HG03066 (cell line): ENCODE measurements around the gene HPCA.

Source experiments
- ATAC-seq: cut with Tn5 transposase; IDR thresholded peaks from one replicate; pipeline ENCODE4 v1.9.1; 2021; ENCODE audit warnings: low read depth; ENCODE audit not compliant: unreplicated experiment

The HPCA gene

GRCh38 chr1:32928285-32928684 lies 42.0 kb downstream of the HPCA start:
- ATAC-seq = no peak

- ATAC-seq = no peak
Observed at GRCh38 chr1:32928715-32929114, 42.4 kb downstream of the HPCA start.

DNA sequence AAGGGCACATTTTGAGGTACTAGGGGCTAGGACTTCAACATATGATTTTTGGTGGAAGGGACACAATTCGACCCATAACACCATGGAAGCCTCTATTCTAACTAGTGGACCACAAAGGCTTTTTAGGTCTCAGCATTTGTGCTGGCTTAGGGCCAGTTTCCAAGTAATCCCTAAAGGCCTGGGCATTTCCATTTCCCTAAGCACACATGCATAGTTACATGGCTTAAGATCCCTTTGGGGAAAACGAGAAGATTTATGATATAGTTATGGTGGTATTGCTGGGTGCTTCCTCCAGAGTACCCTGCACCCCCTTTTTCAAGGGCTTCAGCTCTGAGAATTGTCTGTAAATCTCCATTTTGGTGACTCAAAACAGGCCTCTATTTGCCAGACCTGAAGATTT lies 43.1 kb downstream of the HPCA start:
- no peak for ATAC-seq

GRCh38 chr1:32931760-32932159 lies 45.5 kb downstream of the HPCA start:
- ATAC-seq = no peak

DNA sequence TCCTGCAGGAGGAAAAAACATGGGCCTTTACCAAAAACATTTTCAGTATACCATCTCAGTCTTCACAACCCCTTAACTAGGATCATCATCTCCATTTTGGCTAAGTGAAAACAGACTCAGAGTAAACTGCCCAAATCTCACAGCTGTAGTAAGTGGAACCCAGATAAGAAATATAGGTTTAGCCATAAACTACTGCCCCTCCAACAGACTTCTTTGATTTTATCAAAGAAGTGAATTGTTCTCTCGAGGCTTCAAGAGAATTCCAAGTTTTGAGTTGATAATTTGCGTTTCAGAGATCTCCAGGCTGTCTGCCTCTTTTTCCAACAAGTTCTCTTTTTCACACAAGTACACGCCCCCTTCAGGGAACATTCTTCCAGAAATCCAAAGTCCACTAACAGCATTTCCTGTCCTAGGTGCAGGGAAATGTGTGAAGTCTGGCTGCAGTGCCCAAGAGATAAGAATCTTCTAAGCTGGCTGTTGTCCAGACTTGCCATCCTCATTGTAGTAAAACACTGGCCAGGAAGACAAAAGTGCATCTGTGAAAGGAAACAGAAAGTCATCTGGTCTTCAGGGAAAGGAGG lies 47.5 kb downstream of the HPCA start:
- no peak for ATAC-seq

DNA sequence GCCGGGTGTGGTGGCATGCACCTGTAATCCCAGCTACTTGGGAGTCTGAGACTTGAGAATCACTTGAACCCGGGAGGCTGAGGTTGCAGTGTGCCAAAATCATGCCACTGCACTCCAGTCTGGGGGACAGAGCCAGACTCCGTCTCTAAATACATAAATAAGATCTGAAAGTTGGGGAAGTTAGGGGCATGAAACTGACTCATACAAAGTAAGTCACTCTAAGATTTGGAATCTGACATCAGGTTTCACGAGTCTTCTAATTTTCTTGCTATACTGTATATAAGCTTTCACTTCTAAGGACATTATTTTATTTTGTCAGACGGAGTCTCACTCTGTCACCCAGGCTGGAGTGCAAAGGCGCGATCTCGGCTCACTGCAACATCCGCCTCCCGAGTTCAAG lies 48.2 kb downstream of the HPCA start:
- ATAC-seq = no peak

DNA sequence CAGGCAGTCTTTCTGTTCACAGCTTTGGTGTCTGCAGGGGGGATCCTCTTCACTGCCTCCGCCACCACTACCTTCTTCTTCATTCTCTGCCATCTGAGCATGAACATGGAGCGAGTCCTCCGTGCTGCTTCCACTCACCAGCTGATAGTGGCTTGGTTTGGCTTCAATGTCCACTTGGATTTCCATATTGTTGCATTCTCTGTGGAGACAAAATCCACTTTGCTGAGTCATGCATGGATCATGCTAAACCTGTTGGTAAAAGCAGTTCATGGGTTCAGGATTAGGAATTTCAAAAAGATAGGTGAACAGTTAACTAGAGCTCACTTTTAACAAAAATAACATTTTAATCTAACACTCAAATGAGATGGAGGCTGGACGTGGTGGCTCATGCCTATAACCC lies 50.8 kb downstream of the HPCA start:
- ATAC-seq = no peak

- ATAC-seq = no peak
Observed at GRCh38 chr1:32939655-32940371, 53.5 kb downstream of the HPCA start.

DNA sequence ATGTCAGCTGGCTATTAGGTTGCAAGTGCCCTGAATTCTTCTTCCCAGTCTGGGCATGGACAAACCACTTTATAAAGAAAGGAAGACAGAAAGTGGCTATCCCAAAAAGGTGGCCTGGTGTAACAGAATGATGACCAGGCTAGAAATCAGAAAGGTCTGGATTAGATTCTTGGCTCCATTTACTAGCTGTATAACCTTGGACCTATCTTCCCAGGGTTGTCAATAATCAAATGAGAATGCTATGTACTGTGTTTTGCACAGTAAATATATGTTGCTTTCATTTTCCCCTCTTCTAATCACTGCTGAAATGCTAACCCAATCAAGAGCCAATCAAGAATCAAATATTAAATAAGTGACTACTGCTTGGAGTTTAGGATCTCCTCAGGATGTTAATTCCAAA lies 57.9 kb downstream of the HPCA start:
- ATAC-seq = no peak
